HEK293 (cell line): ENCODE results near the gene NGLY1.

Experiments used
- CTCF ChIA-PET: fragments of 350-600 bp; formaldehyde crosslinking; extraction: SDS; loops from one replicate; lab custom pipeline; 2021; ENCODE audit warnings: antibody characterized with exemption; lab: Yijun Ruan, JAX
- POLR2A ChIA-PET: fragments of 300-600 bp; formaldehyde crosslinking; extraction: SDS; loops from one replicate; lab custom pipeline; 2020; ENCODE audit warnings: antibody characterized with exemption, inconsistent platforms; lab: Yijun Ruan, JAX
- H3K27ac ChIP-seq: fragments of 200-500 bp; sonication (Bioruptor generic); 2 replicates; pipeline ENCODE4 v1.5.1; 2014; ENCODE audit warnings: low read depth, low read length, control low read depth, inconsistent platforms; ENCODE audit errors: extremely low read depth
- H3K36me3 ChIP-seq, 2 experiments: fragments of 200-500 bp in 1 of 2; sonication (Bioruptor generic) in 1 of 2; 1 replicate in 1 of 2; 2 replicates in 1 of 2; pipeline ENCODE4 v1.5.1; 2014 to 2017; ENCODE audit warnings: inconsistent platforms in 2 of 2, low read length in 2 of 2; ENCODE audit not compliant: control insufficient read depth in 2 of 2, insufficient read depth in 1 of 2
- H3K4me1 ChIP-seq: fragments of 200-500 bp; sonication (Bioruptor generic); 2 replicates; pipeline ENCODE4 v1.5.1; 2014; ENCODE audit warnings: mild to moderate bottlenecking, low read length, inconsistent platforms; ENCODE audit not compliant: control insufficient read depth, insufficient read depth
- H3K4me3 ChIP-seq: 2 replicates; pipeline ENCODE4 v1.5.1; 2011; ENCODE audit warnings: low read depth, mild to moderate bottlenecking, control low read depth, low read length, moderate library complexity
- H3K9me3 ChIP-seq: fragments of 200-500 bp; sonication (Bioruptor generic); 2 replicates; pipeline ENCODE4 v1.5.1; 2014; ENCODE audit warnings: low read depth, low read length, inconsistent platforms; ENCODE audit not compliant: control insufficient read depth, insufficient read depth
- BCL11A ChIP-seq: fragments of 450-650 bp; formaldehyde crosslinking; IDR thresholded peaks from 2 replicates; pipeline ENCODE4 v1.5.1; 2016; ENCODE audit warnings: low read depth, missing biosample characterization, missing genetic modification characterization
- IKZF3 ChIP-seq: fragments of 450-650 bp; IDR thresholded peaks from 2 replicates; pipeline ENCODE4 v1.5.0; 2018; ENCODE audit warnings: missing biosample characterization, mild to moderate bottlenecking, missing genetic modification characterization, moderate library complexity
- KLF8 ChIP-seq: fragments of 450-650 bp; formaldehyde crosslinking; IDR thresholded peaks from 2 replicates; pipeline ENCODE4 v1.5.1; 2016; ENCODE audit warnings: missing biosample characterization, missing genetic modification characterization
- MEIS1 ChIP-seq: sonication (generic); formaldehyde crosslinking; IDR thresholded peaks from 2 replicates; pipeline ENCODE4 v1.8.1; 2022; ENCODE audit warnings: missing genetic modification reagents, mild to moderate bottlenecking, borderline replicate concordance
- MZF1 ChIP-seq: fragments of 450-650 bp; formaldehyde crosslinking; IDR thresholded peaks from 2 replicates; pipeline ENCODE4 v1.5.1; 2017; ENCODE audit warnings: missing biosample characterization, missing genetic modification characterization, borderline replicate concordance
- SP3 ChIP-seq: fragments of 450-650 bp; formaldehyde crosslinking; IDR thresholded peaks from 2 replicates; pipeline ENCODE4 v1.5.1; 2016; ENCODE audit warnings: missing biosample characterization, missing genetic modification characterization
- ZBTB8A ChIP-seq: fragments of 450-650 bp; formaldehyde crosslinking; IDR thresholded peaks from 2 replicates; pipeline ENCODE4 v1.5.1; 2016; ENCODE audit warnings: missing biosample characterization, missing genetic modification characterization
- ZNF121 ChIP-seq: fragments of 450-650 bp; formaldehyde crosslinking; IDR thresholded peaks from 2 replicates; pipeline ENCODE4 v1.5.1; 2016; ENCODE audit warnings: missing biosample characterization, missing genetic modification characterization
- ZNF133 ChIP-seq: fragments of 450-650 bp; formaldehyde crosslinking; IDR thresholded peaks from 2 replicates; pipeline ENCODE4 v1.5.1; 2016; ENCODE audit warnings: missing biosample characterization, missing genetic modification characterization
- ZNF184 ChIP-seq: fragments of 450-650 bp; IDR thresholded peaks from 2 replicates; pipeline ENCODE4 v1.5.1; 2018; ENCODE audit warnings: missing biosample characterization, mild to moderate bottlenecking, missing genetic modification characterization
- ZNF23 ChIP-seq: fragments of 450-650 bp; formaldehyde crosslinking; IDR thresholded peaks from 2 replicates; pipeline ENCODE4 v1.5.1; 2016; ENCODE audit warnings: missing biosample characterization, missing genetic modification characterization, borderline replicate concordance
- ZNF248 ChIP-seq: fragments of 450-650 bp; formaldehyde crosslinking; IDR thresholded peaks from 2 replicates; pipeline ENCODE4 v1.5.1; 2017; ENCODE audit warnings: missing biosample characterization, missing genetic modification characterization
- ZNF391 ChIP-seq: fragments of 450-650 bp; formaldehyde crosslinking; IDR thresholded peaks from 2 replicates; pipeline ENCODE4 v1.5.1; 2016; ENCODE audit warnings: low read depth, missing biosample characterization, missing genetic modification characterization, borderline replicate concordance
- ZNF510 ChIP-seq: fragments of 450-650 bp; formaldehyde crosslinking; IDR thresholded peaks from 2 replicates; pipeline ENCODE4 v1.5.1; 2018; ENCODE audit warnings: mild to moderate bottlenecking, missing genetic modification characterization, missing biosample characterization; ENCODE audit not compliant: insufficient replicate concordance
- ZNF521 ChIP-seq: fragments of 450-650 bp; formaldehyde crosslinking; IDR thresholded peaks from 2 replicates; pipeline ENCODE4 v1.5.1; 2017; ENCODE audit warnings: missing biosample characterization, mild to moderate bottlenecking, missing genetic modification characterization
- ZNF530 ChIP-seq: fragments of 450-650 bp; formaldehyde crosslinking; IDR thresholded peaks from 2 replicates; pipeline ENCODE4 v1.5.1; 2016; ENCODE audit warnings: low read depth, missing biosample characterization, missing genetic modification characterization
- ZNF664 ChIP-seq: fragments of 450-650 bp; formaldehyde crosslinking; IDR thresholded peaks from 2 replicates; pipeline ENCODE4 v1.5.1; 2016; ENCODE audit warnings: missing biosample characterization, missing genetic modification characterization
- ZNF792 ChIP-seq: fragments of 450-650 bp; formaldehyde crosslinking; IDR thresholded peaks from 2 replicates; pipeline ENCODE4 v1.5.1; 2016; ENCODE audit warnings: missing biosample characterization, missing genetic modification characterization
- ZNF843 ChIP-seq: fragments of 450-650 bp; formaldehyde crosslinking; IDR thresholded peaks from 2 replicates; pipeline ENCODE4 v1.5.1; 2016; ENCODE audit warnings: missing biosample characterization, missing genetic modification characterization
- TF ChIP-seq, protein P1 (sequence below): fragments of 450-650 bp; formaldehyde crosslinking; IDR thresholded peaks from 2 replicates; pipeline ENCODE4 v1.5.1; 2016; ENCODE audit warnings: missing biosample characterization, missing genetic modification characterization, low read depth
- TF ChIP-seq, protein P2 (sequence below): fragments of 450-650 bp; formaldehyde crosslinking; IDR thresholded peaks from 2 replicates; pipeline ENCODE4 v1.5.1; 2016; ENCODE audit warnings: missing biosample characterization, missing genetic modification characterization
- TF ChIP-seq, protein P3 (sequence below): fragments of 450-650 bp; formaldehyde crosslinking; IDR thresholded peaks from 2 replicates; pipeline ENCODE4 v1.5.1; 2016; ENCODE audit warnings: missing biosample characterization, missing genetic modification characterization
- TF ChIP-seq, protein P4 (sequence below): fragments of 450-650 bp; formaldehyde crosslinking; IDR thresholded peaks from 2 replicates; pipeline ENCODE4 v1.5.1; 2016; ENCODE audit warnings: missing biosample characterization, missing genetic modification characterization

The NGLY1 gene

GRCh38 chr3:25748189-25748588 is 35.1 kb downstream of the NGLY1 start:
- Histone ChIP-seq H3K36me3 (peaks cover 0 to 44% of the 10 kb centered on the region in 2 experiments; a peak in 2 of 3 replicates), H3K4me1 (no peaks in the 10 kb centered on the region), H3K9me3 (no peaks in the 10 kb centered on the region), H3K27ac (no peak overlapping the region), H3K4me3 (no peak overlapping the region)
- TF ChIP-seq ZBTB8A (tag by site-specific recombination) (no peak), KLF8 (no peak), ZNF184 (tag by site-specific recombination) (no peak), IKZF3 (tag by site-specific recombination) (no peak), ZNF248 (tag by site-specific recombination) (no peak), ZNF133 (tag by site-specific recombination) (no peak), ZNF792 (tag by site-specific recombination) (no peak), ZNF843 (tag by site-specific recombination) (no peak), ZNF530 (tag by site-specific recombination) (no peak), SP3 (tag by site-specific recombination) (no peak), ZNF23 (no peak), ZNF391 (no peak)
- TF ChIP-seq, protein P1, sequence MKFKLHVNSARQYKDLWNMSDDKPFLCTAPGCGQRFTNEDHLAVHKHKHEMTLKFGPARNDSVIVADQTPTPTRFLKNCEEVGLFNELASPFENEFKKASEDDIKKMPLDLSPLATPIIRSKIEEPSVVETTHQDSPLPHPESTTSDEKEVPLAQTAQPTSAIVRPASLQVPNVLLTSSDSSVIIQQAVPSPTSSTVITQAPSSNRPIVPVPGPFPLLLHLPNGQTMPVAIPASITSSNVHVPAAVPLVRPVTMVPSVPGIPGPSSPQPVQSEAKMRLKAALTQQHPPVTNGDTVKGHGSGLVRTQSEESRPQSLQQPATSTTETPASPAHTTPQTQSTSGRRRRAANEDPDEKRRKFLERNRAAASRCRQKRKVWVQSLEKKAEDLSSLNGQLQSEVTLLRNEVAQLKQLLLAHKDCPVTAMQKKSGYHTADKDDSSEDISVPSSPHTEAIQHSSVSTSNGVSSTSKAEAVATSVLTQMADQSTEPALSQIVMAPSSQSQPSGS (tag by site-specific recombination): no peak
- TF ChIP-seq, protein P2, sequence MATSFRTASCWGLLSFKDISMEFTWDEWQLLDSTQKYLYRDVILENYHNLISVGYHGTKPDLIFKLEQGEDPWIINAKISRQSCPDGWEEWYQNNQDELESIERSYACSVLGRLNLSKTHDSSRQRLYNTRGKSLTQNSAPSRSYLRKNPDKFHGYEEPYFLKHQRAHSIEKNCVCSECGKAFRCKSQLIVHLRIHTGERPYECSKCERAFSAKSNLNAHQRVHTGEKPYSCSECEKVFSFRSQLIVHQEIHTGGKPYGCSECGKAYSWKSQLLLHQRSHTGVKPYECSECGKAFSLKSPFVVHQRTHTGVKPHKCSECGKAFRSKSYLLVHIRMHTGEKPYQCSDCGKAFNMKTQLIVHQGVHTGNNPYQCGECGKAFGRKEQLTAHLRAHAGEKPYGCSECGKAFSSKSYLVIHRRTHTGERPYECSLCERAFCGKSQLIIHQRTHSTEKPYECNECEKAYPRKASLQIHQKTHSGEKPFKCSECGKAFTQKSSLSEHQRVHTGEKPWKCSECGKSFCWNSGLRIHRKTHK (tag by site-specific recombination): no peak
- CTCF ChIA-PET: no interaction called here
- POLR2A ChIA-PET: no interaction called here

DNA sequence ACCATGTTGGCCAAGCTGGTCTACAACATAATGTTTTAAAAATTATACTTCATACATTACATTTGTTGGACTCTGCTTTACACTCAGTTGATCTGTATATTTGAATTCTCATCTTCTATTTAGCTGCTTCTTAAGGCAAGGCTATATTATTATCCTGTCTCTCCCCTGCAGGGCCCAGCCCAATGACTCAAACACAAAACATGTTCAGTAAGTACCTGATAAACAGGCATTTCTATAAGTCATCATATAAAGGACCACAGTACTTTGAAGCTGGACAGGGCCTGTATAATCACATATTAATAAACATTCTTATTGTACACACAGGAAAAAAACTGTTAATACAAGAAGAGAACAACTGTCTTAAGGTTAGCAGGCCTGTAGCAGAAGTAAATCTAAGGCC is 36.2 kb downstream of the NGLY1 start:
- H3K4me1 ChIP-seq: no peaks in the 10 kb centered on the region
- TF ChIP-seq ZNF664 (tag by site-specific recombination) (no peak), ZNF121 (tag by site-specific recombination) (no peak), BCL11A (tag by site-specific recombination) (no peak), ZNF510 (tag by site-specific recombination) (no peak), MEIS1 (CRISPR knock-in tag) (no peak), IKZF3 (tag by site-specific recombination) (no peak), ZNF521 (tag by site-specific recombination) (no peak), MZF1 (tag by site-specific recombination) (no peak)
- TF ChIP-seq, protein P3, sequence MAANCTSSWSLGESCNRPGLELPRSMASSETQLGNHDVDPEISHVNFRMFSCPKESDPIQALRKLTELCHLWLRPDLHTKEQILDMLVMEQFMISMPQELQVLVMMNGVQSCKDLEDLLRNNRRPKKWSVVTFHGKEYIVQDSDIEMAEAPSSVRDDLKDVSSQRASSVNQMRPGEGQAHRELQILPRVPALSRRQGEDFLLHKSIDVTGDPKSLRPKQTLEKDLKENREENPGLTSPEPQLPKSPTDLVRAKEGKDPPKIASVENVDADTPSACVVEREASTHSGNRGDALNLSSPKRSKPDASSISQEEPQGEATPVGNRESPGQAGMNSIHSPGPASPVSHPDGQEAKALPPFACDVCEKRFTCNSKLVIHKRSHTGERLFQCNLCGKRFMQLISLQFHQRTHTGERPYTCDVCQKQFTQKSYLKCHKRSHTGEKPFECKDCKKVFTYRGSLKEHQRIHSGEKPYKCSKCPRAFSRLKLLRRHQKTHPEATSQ (tag by site-specific recombination): no peak
- TF ChIP-seq, protein P4, sequence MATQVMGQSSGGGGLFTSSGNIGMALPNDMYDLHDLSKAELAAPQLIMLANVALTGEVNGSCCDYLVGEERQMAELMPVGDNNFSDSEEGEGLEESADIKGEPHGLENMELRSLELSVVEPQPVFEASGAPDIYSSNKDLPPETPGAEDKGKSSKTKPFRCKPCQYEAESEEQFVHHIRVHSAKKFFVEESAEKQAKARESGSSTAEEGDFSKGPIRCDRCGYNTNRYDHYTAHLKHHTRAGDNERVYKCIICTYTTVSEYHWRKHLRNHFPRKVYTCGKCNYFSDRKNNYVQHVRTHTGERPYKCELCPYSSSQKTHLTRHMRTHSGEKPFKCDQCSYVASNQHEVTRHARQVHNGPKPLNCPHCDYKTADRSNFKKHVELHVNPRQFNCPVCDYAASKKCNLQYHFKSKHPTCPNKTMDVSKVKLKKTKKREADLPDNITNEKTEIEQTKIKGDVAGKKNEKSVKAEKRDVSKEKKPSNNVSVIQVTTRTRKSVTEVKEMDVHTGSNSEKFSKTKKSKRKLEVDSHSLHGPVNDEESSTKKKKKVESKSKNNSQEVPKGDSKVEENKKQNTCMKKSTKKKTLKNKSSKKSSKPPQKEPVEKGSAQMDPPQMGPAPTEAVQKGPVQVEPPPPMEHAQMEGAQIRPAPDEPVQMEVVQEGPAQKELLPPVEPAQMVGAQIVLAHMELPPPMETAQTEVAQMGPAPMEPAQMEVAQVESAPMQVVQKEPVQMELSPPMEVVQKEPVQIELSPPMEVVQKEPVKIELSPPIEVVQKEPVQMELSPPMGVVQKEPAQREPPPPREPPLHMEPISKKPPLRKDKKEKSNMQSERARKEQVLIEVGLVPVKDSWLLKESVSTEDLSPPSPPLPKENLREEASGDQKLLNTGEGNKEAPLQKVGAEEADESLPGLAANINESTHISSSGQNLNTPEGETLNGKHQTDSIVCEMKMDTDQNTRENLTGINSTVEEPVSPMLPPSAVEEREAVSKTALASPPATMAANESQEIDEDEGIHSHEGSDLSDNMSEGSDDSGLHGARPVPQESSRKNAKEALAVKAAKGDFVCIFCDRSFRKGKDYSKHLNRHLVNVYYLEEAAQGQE (tag by site-specific recombination): no peak
- no peaks in the 10 kb centered on the region for H3K9me3 ChIP-seq
- peaks cover 0 to 44% of the 10 kb centered on the region in 2 experiments; a peak in 2 of 3 replicates for H3K36me3 ChIP-seq
- H3K27ac ChIP-seq: no peak overlapping the region
- CTCF ChIA-PET: no interaction called here
- H3K4me3 ChIP-seq: no peak overlapping the region
- POLR2A ChIA-PET: interaction anchor here (1.0 kb wide), 1 partner anchor 36 kb away, joined by 3 read pairs; no protein-coding TSS in a partner anchor
